NOMO-1 (cell line): ENCODE measurements around the gene AFTPH.
A peak's percentile ranks its signal among the peaks of the same experiment; 100 is the strongest.

Experiments used
- DNase-seq, 2 experiments: peaks; one replicate each; lab custom pipeline; 2025; ENCODE audit not compliant: unreplicated experiment in 2 of 2; lab: John Stamatoyannopoulos, UW

Gene AFTPH, protein sequence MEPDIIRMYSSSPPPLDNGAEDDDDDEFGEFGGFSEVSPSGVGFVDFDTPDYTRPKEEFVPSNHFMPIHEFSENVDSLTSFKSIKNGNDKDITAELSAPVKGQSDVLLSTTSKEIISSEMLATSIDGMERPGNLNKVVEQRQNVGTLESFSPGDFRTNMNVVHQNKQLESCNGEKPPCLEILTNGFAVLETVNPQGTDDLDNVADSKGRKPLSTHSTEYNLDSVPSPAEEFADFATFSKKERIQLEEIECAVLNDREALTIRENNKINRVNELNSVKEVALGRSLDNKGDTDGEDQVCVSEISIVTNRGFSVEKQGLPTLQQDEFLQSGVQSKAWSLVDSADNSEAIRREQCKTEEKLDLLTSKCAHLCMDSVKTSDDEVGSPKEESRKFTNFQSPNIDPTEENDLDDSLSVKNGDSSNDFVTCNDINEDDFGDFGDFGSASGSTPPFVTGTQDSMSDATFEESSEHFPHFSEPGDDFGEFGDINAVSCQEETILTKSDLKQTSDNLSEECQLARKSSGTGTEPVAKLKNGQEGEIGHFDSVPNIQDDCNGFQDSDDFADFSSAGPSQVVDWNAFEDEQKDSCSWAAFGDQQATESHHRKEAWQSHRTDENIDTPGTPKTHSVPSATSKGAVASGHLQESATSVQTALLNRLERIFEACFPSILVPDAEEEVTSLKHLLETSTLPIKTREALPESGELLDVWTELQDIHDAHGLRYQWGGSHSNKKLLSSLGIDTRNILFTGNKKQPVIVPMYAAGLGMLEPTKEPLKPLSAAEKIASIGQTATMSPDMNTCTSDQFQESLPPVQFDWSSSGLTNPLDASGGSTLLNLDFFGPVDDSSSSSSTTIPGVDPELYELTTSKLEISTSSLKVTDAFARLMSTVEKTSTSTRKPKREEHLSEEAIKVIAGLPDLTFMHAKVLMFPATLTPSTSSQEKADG

DNA sequence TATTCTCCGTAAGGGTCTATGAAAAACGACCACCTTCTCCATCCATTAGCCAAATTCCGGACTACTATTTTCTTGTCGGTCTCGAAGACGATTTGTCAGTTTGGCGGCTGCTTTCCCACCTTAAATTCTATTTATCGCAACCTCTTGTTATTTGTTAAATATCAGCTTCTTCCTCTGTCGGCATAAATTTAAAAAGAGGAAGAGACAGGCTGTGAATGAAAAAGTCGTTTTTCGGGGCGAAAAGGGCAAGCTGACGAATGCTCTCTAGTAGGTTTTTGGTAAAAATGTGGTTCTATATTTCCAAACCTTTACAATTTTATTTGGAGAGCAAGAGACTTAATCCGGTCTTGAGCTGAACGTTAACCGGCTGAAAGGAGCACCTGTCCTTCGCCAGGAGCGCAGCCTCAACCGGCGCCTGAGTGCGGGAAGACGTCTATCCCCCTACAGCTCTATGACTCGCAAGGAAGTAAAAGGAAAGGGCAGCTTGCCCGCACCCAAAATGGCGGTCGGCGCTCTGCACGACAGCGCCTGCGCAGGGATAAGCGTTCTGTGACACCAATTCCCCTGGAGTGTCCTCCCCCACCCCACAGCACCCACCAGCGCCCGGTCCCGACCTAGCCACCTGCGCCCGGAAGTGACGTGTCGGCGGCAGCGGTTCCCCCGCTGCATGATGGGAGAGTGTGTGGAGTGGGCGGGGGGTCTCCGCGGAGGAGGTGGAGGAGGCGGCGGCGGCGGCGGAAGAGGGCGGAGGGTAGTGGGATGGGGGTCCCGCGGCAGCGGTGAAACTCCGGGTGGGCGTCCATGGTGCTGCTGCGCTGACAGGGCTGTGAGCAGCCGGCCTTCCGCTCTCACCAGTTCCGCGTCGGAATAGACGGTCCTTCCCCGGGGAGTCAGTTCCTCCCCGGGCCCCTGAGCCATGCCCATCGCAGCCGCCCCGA lies at the start of gene AFTPH:
Gene AFTPH, plus strand, starts transcription at position 663 of the 938 bp plus-strand sequence. CDS start 27,147 bp downstream, outside the sequence.
- DNase-seq, result peak; percentile 97 to 99

DNA sequence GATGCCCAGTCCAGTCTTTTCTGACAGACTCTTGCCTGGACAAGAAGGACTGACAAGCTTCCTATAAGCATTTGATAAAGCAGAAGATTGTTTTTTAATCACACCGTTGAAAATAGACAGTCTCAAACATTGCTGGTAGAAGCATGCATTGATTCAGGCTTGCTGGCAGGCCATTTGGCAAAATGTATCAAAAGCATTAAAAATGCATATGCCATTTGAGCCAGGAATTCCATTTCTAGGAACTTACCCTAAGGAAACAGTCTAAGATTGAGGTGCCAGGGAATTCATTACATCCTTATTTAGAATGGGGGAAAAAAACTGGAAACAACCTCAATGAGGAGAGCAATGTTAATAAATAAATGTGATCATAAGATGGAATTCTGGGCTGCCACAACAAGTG lies 49.5 kb upstream of the AFTPH start:
- DNase-seq, result no peak

DNA sequence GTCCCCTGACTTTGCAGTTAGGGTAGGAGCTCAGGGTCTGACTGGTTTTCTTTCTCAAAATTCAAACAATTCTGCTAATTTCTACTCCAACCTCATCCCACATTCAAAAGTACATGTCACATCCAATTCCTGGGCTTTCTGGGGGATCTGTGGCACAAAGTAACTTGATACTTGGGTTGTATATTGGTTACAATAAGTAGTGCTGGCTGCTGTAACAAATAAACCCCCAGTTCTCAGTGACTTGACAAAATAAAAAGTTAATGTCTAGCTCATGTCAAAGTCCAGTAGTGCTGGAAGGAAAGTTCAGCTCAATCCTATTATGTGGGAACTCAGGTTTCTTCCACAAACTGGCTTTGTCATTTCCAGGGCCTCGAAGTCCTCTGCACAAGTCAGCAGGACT lies 47.1 kb upstream of the AFTPH start:
- no peak for DNase-seq

DNA sequence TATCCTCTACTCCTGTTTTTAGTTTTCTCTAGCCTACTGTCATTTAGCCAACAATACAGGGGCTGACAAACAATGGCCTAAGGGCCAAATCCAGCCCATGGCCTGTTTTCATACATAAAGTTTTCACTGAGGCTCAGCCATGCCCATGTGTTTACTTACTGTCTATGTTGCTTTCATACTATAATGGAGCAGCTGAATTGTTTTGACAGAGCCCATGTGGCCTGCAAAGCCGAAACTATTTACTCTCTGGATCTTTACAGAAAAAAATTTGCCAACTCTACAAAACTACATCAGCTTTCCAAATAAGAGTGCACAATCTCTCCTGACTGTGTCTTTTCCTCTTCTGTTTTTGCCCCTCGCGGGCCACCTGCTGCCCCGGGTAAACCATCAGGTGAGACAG lies 46.1 kb upstream of the AFTPH start:
- DNase-seq, result no peak

DNA sequence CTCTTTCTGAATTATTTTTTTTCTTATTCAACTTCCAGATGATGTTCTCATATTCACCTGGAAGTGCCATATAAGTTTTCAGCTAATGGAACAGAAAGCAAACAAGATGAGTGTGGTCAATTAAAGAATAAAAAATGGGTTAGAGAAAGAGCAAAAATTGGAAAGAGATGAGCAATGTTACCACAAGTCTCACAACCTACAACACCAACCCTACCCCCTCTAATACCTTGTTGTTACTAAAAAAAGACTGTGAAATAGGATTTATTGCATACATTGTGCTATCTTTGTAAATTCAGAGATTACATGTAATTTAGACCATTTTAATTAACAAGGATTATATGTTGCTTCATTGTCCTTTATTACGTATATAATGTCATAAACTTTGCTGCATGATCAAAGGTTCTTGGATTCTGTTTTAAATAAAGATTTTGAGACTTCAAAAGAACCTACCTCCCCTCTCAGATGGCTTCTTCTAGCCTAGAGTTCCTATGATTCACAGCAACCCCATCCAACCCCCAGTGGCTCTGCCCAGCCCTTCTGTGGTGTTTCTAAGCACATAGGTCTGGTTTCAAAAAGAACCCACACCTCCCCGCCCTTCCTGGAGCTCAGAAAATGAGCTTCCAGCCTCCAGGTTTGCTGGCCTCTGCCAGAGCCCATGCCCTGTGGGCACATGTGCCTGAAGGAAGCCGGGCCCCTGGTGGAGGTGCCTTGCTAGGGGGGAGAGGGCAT lies 45.5 kb upstream of the AFTPH start:
- no peak for DNase-seq

DNA sequence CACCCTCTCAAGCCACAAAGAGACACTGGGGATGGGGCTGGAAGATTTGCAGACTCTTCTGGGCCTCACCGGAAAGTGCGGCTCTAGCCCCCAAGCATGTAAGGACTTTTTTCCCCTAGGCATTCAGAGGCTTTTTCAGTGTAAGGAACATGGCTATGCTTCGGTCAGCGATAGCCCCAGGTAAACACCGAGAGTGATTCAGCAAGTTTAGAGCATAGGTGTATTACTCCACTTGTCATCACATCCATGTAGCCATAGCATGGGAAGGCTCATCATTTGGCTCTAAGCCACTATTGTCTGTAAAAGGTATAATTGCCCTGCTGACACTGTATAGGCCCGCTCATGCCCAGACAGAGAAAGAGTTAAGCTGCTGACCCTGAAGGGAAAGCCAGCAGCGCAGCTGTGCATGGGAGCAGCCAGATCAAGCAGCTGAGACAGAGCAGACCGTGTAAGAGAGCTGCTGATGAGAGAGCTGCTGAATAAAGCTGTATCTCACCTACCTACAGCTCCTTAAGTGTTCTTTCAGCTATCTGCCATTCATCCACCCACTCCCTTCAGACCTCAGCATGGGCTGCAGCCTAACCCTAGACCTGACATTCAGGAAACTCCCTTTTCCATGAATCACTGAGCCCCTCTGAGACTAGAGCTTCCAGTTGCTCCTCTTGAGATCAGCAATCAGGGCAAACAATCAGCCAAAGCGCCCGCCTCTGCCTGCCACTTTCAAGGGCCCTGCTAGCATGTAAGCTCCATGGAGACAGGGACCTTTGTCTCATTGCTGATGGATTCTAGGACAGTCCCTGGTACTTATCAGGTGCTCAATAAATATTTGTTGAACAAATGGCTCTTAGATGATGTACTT lies 44.6 kb upstream of the AFTPH start:
- no peak for DNase-seq

DNA sequence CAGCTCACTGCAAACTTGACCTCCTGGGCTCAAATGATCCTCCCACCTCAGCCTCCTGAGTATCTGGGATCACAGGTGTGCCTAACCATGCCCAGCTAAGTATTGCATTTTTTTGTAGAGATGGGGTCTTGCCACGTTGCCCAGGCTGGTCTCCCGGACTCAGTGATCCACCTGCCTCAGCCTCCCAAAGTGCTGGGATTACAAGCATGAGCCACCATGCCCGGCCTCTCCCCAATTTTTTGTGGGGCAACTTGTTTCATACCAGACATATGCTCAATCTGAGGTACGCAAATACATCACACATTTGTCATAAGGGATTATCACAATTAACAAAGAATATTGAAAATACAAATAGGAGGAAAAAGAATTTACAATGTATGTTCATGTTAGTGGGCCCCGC lies 42.5 kb upstream of the AFTPH start:
- DNase-seq, result no peak

DNA sequence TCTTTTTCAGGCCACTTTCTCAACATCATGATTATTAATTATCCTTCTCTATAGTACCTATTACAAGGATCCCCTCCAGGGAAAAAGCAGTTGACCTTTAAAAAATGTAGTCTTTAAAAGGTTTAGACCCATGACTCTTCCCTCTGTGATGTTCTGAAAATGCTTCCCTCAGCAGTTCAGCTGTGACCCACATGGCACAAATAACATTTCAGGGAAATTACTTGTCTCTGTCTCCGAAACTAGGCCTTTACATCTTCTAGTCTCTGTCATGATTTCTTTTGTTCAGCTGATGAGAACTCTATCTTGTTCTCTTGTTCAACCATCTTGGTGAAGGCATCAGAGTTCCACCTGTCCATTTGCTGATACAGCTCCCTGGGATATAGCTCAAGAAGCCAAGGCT lies 41.9 kb upstream of the AFTPH start:
- no peak for DNase-seq

DNA sequence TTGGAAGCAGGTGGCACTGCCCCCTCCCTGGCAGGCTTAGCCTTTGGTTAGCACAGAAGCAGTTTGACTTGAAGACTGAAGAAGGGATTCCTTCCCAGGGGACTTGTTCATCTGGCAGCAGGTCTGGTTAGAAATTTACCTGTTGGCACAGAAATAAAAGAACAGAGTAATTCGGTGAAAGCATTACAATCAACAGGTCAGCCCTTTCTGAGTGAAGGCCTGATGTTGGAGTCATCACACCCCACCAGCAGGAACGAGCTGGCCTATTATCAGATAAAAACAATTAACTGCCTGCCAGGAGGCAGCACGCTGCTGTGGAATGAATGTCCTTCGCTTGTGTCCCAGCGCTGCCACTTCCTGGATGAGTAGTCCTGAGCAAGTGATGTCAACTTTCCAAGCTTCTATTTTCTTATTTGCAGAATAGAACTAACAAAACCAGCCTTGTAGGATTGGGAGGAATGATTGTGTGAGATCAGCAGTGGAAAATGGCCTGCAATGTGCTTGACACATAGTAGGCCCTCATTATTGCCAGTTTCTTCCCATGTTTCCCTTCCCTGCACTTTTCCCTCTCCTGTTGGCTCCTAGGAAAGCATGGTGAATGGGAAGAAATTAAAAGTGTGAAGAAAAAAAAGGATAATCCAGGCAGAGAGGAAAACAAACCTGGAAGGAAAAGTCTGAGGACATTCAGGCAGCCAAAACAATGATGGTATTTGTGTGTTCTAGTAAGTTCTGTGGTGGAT lies 41.2 kb upstream of the AFTPH start:
- DNase-seq, result no peak

DNA sequence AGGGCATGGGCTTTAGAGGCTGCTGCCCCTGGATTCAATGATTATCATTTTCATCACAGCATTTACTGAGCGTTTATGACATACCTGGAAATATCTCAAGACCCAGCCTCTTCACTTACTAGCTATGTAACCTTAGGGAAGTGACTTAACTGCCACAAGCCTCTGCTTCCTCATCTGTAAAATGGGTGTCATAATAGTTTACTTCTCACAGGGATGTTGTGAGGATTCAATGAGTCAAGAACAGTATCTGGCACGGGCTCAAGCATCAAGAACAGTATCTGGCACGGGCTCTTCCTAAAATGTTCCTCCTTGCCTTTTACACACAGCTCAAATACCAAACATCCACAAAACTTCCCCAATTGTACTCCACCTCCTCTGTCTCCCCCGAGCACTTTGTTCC lies 38.8 kb upstream of the AFTPH start:
- no peak for DNase-seq

DNA sequence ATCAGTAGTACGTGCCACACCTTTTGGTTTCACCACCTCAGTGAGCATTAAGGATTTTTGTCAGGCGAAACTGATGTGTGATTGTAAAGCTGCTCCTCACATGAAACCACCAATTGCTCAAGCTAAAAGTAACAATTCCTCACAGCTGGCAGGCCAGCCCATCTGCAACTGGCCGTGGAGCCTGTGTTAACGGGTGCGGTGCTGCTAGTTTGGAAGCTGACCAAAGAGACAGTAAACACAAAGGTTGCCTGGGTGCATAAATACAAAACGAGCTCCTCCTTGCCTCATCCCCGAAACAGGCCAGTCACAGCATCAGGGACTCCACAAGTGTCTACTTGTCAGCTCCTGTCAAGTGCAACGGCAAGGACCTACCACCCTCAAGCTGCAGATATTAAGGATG lies 38.2 kb upstream of the AFTPH start:
- no peak for DNase-seq

DNA sequence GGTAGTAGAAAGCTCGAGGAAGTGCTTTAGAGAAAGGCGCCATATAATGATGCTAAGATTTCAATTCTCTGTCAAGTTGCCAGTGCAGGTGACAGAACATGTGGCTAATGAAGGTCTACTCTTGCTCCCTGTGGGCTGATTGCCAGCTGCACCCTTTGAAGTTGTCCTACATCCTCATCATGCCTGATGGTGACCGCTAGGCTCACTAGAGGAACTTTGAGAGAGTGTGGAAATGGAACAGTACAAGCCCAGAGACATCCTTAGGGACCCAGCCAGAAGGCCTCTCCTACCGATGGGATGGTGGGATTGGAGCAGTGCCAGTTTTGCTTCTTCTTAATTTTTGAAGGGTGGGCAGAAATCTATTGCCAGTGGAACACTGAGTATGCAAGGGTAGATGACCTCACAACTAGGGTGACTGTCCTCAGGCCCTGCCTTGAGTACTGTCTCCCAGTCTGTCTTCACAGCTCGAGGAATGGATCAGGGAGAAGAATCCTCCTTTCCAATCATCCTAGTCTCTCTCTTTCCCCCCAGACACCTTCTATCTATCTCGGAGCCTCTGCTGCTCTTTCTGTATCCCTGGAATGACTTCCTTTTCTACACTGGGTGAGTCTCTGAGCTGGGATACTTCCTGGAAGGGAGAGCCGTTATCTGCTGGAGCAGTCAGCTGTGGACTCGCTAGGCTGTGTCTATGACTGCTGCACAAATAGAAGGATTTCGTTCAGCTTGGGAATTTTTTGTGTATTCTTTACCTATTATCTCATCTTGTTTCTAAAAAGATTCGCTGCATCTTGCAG lies 36.7 kb upstream of the AFTPH start:
- DNase-seq, result no peak

DNA sequence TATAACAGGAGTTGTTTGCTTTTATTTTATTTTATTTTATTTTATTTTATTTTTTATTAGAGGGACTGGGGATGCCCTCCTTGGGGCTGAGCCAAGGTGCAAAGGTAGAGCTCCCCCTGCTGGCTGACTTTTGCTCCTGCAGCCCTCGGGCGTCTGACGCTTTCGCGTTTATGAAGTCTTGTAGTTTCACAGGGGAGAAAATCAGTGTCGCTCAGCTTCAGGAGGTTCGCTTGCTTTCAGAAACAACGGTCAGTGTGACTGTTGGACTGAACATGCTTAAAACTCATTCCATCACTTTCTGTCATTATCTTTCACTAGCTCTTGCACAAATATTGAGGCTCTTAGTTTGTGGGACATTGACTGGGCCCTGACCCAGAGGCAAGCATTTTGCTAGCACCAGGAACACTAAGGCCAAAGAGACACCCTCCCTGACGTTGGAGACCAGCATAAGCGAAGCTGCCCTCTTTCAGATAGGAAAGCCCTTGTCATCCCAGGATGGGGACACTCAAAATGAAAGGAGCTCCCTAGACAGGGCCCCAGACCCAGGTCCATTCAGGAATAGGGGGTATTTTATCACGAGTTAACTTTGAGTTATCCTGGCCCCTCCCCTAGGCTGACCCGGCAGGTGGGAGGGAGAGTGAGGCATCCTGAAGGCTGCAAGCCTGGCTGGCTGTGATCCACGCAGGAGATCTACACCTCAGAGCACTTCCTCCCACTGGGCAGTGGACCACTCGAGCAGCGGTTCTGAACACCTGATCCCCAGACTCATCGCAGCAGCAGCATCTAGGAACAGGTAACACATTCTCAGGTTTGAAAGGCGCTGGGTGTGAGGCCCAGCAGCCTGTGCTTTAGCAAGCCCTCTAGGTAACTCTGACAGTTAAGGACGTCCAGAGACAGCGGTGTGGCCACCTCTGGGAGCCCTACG lies 35.8 kb upstream of the AFTPH start:
- DNase-seq, result peak; percentile 41 to 65

DNA sequence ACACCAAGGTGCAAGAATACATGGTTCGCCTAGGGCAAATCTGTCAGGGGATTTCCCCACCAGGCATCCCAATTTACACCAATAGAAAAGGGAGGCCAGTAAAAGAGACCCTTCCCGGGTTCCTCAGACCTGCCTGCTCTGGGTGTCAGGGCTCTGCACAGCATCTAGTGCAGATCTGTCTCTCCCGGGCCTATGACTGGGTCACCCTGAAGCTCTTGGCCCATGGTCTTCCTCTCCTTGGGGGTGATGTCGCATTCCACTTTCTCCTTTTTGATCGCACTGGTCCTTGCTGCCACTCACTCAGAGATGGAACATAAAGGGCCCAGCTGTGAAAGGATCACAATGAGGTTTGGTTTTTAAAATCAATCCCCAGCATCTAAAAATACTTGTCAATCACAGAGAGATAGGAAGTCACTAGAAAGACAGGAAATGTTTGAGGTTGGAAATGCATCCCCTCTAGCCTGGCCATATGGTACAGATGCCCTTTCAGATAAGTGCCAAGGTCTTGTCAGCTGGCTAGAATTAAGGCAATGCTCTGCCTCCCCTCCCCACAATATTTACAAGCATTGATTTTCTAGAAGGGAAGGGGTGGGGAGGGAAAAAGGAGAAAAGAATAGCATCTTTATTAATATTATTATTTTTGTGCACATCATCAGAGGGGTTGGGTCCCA lies 34.9 kb upstream of the AFTPH start:
- no peak for DNase-seq

DNA sequence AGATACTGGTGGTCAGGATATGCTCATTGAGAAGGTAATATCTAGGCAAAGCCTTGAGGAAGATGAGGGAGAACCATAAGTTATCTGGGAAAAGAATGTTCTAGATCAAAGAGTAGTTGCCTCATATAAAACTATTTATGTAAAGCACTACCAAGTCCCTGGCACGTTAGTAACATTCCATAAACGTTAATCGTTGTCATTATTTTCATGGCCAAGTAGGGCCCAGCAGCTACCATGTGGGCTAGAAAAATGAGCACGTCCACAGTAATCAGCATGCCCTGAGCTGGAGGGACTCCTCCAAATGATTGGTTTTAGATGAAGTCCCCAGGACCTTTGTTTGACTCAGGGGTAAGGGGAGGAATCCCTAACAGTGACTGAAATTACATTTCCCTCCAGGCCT lies 32.7 kb upstream of the AFTPH start:
- no peak for DNase-seq

DNA sequence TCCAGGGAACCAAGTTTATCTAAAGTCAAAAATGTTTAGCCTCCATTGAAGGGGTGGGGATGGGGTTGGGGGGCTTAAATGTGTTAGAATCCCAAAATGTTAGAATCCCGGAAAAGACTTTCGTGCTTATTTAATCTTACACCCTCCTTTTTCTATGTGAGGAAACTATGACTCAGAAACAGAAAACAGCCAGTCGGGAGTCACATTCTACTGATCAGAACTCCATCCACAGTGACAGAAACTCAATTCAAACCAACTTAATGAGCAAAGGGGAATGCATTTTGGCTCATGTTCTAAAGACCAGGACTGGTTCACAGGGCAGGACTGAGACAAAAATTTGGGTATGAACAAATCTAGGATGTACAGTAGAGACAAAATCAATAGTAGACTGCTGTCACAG lies 31.9 kb upstream of the AFTPH start:
- no peak for DNase-seq
